Kidney (tissue), 14 donors: ENCODE data around the gene APOBEC3C. TPM values are rescaled to one million over a fixed set of nuclear protein-coding genes. Genes with fewer than 3 reads are reported as not detected.
"Not testable (repeated sequence)": the region's sequence is repeated elsewhere in the genome, so short reads cannot be mapped to it uniquely, and the experiment has no call there.

Source experiments
- DNase-seq, 5 donors: peaks; one replicate each; pipeline ENCODE4 v3.0.0-alpha.2; 2013 to 2020
- FAIRE-seq: peaks from 2 replicates; lab custom pipeline; 2012; peaks lifted over from hg19 to GRCh38; lab: Jason Lieb, UNC
- H3K27ac ChIP-seq, 2 donors: one replicate each; pipeline ENCODE4 v1.7.0; 2013; ENCODE audit warnings: low read depth in 2 of 2, low read length in 2 of 2, inconsistent platforms in 1 of 2
- H3K27me3 ChIP-seq: one replicate; pipeline ENCODE4 v1.7.1; 2013; ENCODE audit warnings: low read length, inconsistent platforms; ENCODE audit not compliant: control insufficient read depth, insufficient read depth
- H3K36me3 ChIP-seq, 3 donors: one replicate each; pipeline versions ENCODE4 v1.7.0 to v1.7.1; 2013; ENCODE audit warnings: low read length in 3 of 3, control low read depth in 1 of 3, inconsistent platforms in 1 of 3; ENCODE audit not compliant: insufficient read depth in 3 of 3, control insufficient read depth in 2 of 3
- H3K4me1 ChIP-seq, 3 donors: one replicate each; pipeline versions ENCODE4 v1.7.0 to v1.7.1; 2013; ENCODE audit warnings: low read length in 3 of 3, inconsistent platforms in 1 of 3, low read depth in 1 of 3; ENCODE audit not compliant: control insufficient read depth in 2 of 3, insufficient read depth in 2 of 3
- H3K4me3 ChIP-seq, 3 donors: one replicate each; pipeline versions ENCODE4 v1.7.0 to v1.8.1; 2013; ENCODE audit warnings: low read length in 3 of 3, control low read depth in 1 of 3, inconsistent platforms in 1 of 3
- H3K9ac ChIP-seq, 3 donors: one replicate each; pipeline versions ENCODE4 v1.7.0 to v1.7.1; 2013; ENCODE audit warnings: low read length in 3 of 3, control low read depth in 1 of 3, inconsistent platforms in 1 of 3
- H3K9me3 ChIP-seq, 3 donors: one replicate each; pipeline versions ENCODE4 v1.7.0 to v1.7.1; 2013; ENCODE audit warnings: low read length in 3 of 3, control low read depth in 1 of 3, inconsistent platforms in 1 of 3; ENCODE audit not compliant: control insufficient read depth in 2 of 3, insufficient read depth in 1 of 3
- CTCF ChIP-seq: IDR thresholded peaks from 3 replicates; pipeline ENCODE4 v1.5.1; 2012; ENCODE audit warnings: mild to moderate bottlenecking, moderate library complexity, borderline replicate concordance; ENCODE audit not compliant: insufficient read depth; ENCODE audit errors: extremely low read depth
- intact Hi-C: fragments of 100-400 bp; cut with DNase I; formaldehyde crosslinking; loops from one replicate; pipeline ENCODE4 v1.11.1; 2022
- polyA plus RNA-seq: library from polyadenylated mRNA; stranded (reverse); fragments of 350-450 nt; fragmentation: Illumina TruSeq; extraction: RNeasy Lipid Tissue Mini Kit (QIAGEN cat#74804); gene quantifications from one replicate; pipeline ENCODE4 v1.2.3, GENCODE V29; 2014; ENCODE audit warnings: low read depth, low replicate concordance; ENCODE audit not compliant: insufficient read depth
- total RNA-seq: library from RNA; stranded (reverse); fragmentation: NEBNext Ultra II Directional; extraction: Animal tissue kit (Norgen Biotek cat#: 25700); gene quantifications from one replicate; pipeline ENCODE4 v1.2.1, GENCODE V29; 2021
- donor health status: control.
- donor health status: control.
- donor health status: control.
- donor health status: control.
- donor health status: control.
- donor health status: DM: yes; HTN: yes; CAD: no.
- donor health status: Normal renal cell carcinoma (clear cell type).

Gene APOBEC3C
- total and polyA plus RNA-seq, 2 donors from 2014 or later = 9.5 to 19.8 TPM

- no peak overlapping the region for H3K4me3 ChIP-seq
- DNase-seq = no peak
- TF ChIP-seq CTCF = no peak
- no peaks in the 10 kb centered on the region for H3K27me3 ChIP-seq
- no peaks in the 10 kb centered on the region for H3K9me3 ChIP-seq
- no peaks in the 10 kb centered on the region for H3K36me3 ChIP-seq
- H3K9ac ChIP-seq = no peak overlapping the region
- intact Hi-C loops = no loop called here
- FAIRE-seq = no peak
- peaks cover 0 to 2% (median 0%) of the 10 kb centered on the region in 3 donors for H3K4me1 ChIP-seq
- H3K27ac ChIP-seq = no peak overlapping the region
Measured at GRCh38 chr22:39016592-39016991, 2.5 kb downstream of the APOBEC3C start.

- no peak overlapping the region for H3K4me3 ChIP-seq
- DNase-seq (no peak), FAIRE-seq (no peak)
- TF ChIP-seq CTCF = no peak
- intact Hi-C loops = no loop called here
- H3K27ac ChIP-seq = no peak overlapping the region
- no peaks in the 10 kb centered on the region for H3K27me3 ChIP-seq
- peaks cover 0 to 2% (median 0%) of the 10 kb centered on the region in 3 donors for H3K4me1 ChIP-seq
- no peaks in the 10 kb centered on the region for H3K9me3 ChIP-seq
- H3K9ac ChIP-seq = no peak overlapping the region
- H3K36me3 ChIP-seq = no peaks in the 10 kb centered on the region
Measured at GRCh38 chr22:39017596-39018365, 3.7 kb downstream of the APOBEC3C start.

- H3K9me3 ChIP-seq, H3K4me3 ChIP-seq, H3K36me3 ChIP-seq, intact Hi-C loops, H3K27me3 ChIP-seq, H3K4me1 ChIP-seq, H3K9ac ChIP-seq, DNase-seq, FAIRE-seq: not testable (repeated sequence)
- peak overlapping the region in 1 of 2 donors; percentile 14 for H3K27ac ChIP-seq
Measured at GRCh38 chr22:39020021-39020651, 6.1 kb downstream of the APOBEC3C start.

DNA sequence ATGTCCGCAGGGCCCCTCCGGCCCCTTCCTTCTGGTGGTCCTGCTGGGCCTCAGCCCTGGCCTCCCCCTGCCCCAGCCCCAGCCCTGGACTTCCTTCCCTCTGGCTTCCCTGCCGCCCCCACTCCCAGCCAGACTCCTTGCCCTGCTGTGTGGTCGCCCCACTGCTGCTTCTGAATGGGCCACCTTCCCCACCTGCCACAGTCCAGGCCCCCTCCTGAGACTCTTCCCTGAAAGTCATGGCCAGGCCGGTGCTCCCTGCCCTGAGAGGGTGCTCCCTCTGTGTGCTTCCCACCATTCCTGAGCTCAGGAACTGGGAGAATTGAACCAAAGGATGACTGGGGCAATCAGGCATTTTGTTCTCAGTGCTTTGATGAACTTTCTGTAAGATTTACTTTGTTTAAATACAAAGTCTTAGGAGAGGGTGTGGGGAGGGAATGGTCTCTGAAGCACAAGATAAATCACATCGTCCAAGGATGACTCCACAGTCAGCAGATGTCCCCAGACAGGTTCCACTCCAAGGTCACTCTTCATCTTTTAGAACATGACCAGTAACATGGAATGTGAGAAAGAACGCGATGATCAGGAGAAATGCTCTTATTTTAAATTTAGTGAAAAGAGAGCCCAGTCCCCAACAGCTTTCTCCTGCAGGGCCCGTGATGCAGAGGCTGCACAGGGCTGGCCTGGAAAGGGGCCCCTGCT is 7.6 kb downstream of the APOBEC3C start:
- Histone ChIP-seq H3K4me3 (peak overlapping the region in 2 of 3 donors; percentile 23 to 46), H3K27ac (peak overlapping the region; percentile 43 to 70), H3K36me3 (no peaks in the 10 kb centered on the region), H3K9me3 (no peaks in the 10 kb centered on the region), H3K9ac (peak overlapping the region in 1 of 3 donors; percentile 34), H3K4me1 (peaks cover 0 to 2% (median 0%) of the 10 kb centered on the region in 3 donors), H3K27me3 (no peaks in the 10 kb centered on the region)
- FAIRE-seq = no peak
- DNase-seq = no peak
- no peak for TF ChIP-seq CTCF
- intact Hi-C loops = no loop called here
